Thyroid gland (tissue), 4 donors: Measurements from ENCODE around the gene SUSD3.

Experiments used
- POLR2A ChIP-seq, 2 donors: fragments of 450-650 bp; IDR thresholded peaks; one replicate each; pipeline ENCODE4 v1.6.1; 2017; ENCODE audit warnings: antibody characterized with exemption in 2 of 2, mild to moderate bottlenecking in 2 of 2, moderate library complexity in 1 of 2
- TF ChIP-seq, protein P1 (sequence below), 6 experiments: fragments of 200-600 bp in 3 of 6; fragments of 450-650 bp in 3 of 6; sonication (generic) in 3 of 6; IDR thresholded peaks; one replicate each; pipeline ENCODE4 v1.5.1; 2016 to 2019; ENCODE audit warnings: antibody characterized with exemption in 6 of 6, mild to moderate bottlenecking in 2 of 6, inconsistent platforms in 1 of 6, moderate library complexity in 1 of 6

DNA sequence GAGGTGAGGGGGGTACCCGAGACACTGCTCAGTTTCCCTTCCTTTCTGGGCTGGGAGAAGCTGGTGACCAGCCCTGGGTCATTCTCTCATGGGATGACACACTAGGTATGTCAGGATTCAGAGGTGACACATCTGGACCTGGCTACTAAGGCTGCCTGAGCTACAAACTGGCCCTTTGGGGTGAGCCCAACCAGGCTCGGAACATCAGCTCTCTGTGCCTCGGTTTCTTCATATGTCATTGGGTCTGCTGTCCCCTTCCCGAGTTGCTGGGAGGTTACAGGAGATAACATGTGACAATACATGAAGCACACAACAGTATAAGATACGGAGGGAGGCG is 49.3 kb downstream of the SUSD3 start:
- TF ChIP-seq, protein P1, sequence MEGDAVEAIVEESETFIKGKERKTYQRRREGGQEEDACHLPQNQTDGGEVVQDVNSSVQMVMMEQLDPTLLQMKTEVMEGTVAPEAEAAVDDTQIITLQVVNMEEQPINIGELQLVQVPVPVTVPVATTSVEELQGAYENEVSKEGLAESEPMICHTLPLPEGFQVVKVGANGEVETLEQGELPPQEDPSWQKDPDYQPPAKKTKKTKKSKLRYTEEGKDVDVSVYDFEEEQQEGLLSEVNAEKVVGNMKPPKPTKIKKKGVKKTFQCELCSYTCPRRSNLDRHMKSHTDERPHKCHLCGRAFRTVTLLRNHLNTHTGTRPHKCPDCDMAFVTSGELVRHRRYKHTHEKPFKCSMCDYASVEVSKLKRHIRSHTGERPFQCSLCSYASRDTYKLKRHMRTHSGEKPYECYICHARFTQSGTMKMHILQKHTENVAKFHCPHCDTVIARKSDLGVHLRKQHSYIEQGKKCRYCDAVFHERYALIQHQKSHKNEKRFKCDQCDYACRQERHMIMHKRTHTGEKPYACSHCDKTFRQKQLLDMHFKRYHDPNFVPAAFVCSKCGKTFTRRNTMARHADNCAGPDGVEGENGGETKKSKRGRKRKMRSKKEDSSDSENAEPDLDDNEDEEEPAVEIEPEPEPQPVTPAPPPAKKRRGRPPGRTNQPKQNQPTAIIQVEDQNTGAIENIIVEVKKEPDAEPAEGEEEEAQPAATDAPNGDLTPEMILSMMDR (IDR thresholded peaks at IDR 0.05) = no peak
- no peak for TF ChIP-seq POLR2A (IDR thresholded peaks at IDR 0.05)
